BJ (cell line): ENCODE measurements around the gene WASF3. TPM values are rescaled to one million over a fixed set of nuclear protein-coding genes. Genes with fewer than 3 reads are reported as not detected.
"Not testable (repeated sequence)": the region's sequence is repeated elsewhere in the genome, so short reads cannot be mapped to it uniquely, and the experiment has no call there.

Experiments
- CTCF ChIA-PET: fragments of 350-600 bp; formaldehyde crosslinking; extraction: SDS; loops from one replicate; lab custom pipeline; 2021; ENCODE audit warnings: antibody characterized with exemption, inconsistent platforms; lab: Yijun Ruan, JAX
- POLR2A ChIA-PET: fragments of 300-600 bp; sonication (Branson Sonifier 250); formaldehyde crosslinking; extraction: SDS; loops from one replicate; lab custom pipeline; 2021; ENCODE audit warnings: antibody characterized with exemption; lab: Charles Lee
- DNase-seq: peaks from one replicate; pipeline ENCODE4 v3.0.0-alpha.2; 2011; ENCODE audit warnings: low read depth
- H3K27me3 ChIP-seq: 2 replicates; pipeline ENCODE4 v1.6.0; 2011; ENCODE audit warnings: low read length; ENCODE audit not compliant: control insufficient read depth, insufficient read depth
- H3K36me3 ChIP-seq: 2 replicates; pipeline ENCODE4 v1.5.1; 2011; ENCODE audit warnings: low read length; ENCODE audit not compliant: control insufficient read depth, insufficient read depth
- H3K4me3 ChIP-seq: 2 replicates; pipeline ENCODE4 v1.5.1; 2011; ENCODE audit warnings: low read depth, mild to moderate bottlenecking, control low read depth, low read length
- polyA plus RNA-seq: library from polyadenylated mRNA; depleted of rRNA; stranded (reverse); fragments of >200 nt; gene quantifications from 2 replicates; pipeline ENCODE4 v1.2.3, GENCODE V29; 2011
- TF ChIP-seq, protein P1 (sequence below): IDR thresholded peaks from 2 replicates; pipeline ENCODE4 v1.5.1; 2011; ENCODE audit warnings: low read depth, mild to moderate bottlenecking, control low read depth, inconsistent platforms, low read length, moderate library complexity; ENCODE audit not compliant: insufficient read depth

WASF3 gene
- polyA plus RNA-seq, 1 experiment, result 9.5 TPM

DNA sequence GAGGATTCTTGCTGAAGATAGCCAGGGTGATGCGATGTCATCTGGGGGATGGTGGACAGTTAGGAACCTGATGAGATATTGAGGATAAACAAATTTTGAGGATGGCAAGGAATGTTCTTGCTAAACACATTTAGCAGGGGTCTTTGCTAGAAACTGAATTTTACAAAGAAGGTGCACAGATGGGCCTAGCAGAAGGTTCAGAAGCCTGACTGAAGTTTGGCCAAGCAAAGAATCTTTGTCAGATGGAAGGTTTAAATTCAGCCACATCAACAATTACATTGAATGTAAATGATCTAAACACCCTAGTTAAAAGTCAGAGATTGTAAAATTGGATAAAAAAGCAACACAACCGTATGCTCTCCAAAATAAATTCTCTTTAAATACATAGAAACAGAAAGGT is 68.8 kb downstream of the WASF3 start:
- H3K27me3 ChIP-seq, result no peaks in the 10 kb centered on the region

DNA sequence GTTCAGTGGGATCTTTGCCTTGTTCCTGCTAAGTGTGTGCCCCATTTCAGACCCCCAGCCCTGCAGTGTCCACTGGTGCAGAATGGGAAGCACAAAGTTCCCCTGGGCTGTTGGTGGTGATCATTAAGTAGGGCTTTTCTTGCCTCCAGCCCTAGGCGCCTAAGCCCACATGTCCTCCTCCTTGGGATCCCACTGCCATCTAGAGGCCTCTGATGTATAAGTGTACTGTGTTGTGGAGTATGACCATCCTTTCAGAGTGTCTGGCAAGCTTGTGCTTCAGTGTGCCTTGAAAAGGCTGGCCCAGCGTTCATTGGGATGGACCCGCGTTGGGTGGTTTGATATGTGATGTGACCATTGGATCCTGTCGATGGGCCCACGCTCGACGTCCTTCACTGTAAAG is 71.2 kb downstream of the WASF3 start:
- no peaks in the 10 kb centered on the region for H3K27me3 ChIP-seq
- POLR2A ChIA-PET, result no interaction called here
- H3K36me3 ChIP-seq, result no peaks in the 10 kb centered on the region
- CTCF ChIA-PET, result interaction anchor here (0.8 to 1.7 kb wide), 6 partner anchors 17 to 444 kb away, joined by 3 to 7 read pairs (median 4); no protein-coding TSS in a partner anchor
- TF ChIP-seq, protein P1, sequence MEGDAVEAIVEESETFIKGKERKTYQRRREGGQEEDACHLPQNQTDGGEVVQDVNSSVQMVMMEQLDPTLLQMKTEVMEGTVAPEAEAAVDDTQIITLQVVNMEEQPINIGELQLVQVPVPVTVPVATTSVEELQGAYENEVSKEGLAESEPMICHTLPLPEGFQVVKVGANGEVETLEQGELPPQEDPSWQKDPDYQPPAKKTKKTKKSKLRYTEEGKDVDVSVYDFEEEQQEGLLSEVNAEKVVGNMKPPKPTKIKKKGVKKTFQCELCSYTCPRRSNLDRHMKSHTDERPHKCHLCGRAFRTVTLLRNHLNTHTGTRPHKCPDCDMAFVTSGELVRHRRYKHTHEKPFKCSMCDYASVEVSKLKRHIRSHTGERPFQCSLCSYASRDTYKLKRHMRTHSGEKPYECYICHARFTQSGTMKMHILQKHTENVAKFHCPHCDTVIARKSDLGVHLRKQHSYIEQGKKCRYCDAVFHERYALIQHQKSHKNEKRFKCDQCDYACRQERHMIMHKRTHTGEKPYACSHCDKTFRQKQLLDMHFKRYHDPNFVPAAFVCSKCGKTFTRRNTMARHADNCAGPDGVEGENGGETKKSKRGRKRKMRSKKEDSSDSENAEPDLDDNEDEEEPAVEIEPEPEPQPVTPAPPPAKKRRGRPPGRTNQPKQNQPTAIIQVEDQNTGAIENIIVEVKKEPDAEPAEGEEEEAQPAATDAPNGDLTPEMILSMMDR, result peak; percentile 22; the same call in 1 of the 2 replicates
- H3K4me3 ChIP-seq, result no peak overlapping the region
- DNase-seq, result no peak

More for the DNA sequence above, 68.8 kb downstream of the WASF3 start:
- Histone ChIP-seq H3K36me3 (0 out of 2 replicates have a peak, but pooled peaks cover 2% of the 10 kb centered on the region), H3K4me3 (no peak overlapping the region)
- DNase-seq, result no peak
- POLR2A ChIA-PET, result no interaction called here
- TF ChIP-seq, protein P1, result no peak
- CTCF ChIA-PET, result no interaction called here

DNA sequence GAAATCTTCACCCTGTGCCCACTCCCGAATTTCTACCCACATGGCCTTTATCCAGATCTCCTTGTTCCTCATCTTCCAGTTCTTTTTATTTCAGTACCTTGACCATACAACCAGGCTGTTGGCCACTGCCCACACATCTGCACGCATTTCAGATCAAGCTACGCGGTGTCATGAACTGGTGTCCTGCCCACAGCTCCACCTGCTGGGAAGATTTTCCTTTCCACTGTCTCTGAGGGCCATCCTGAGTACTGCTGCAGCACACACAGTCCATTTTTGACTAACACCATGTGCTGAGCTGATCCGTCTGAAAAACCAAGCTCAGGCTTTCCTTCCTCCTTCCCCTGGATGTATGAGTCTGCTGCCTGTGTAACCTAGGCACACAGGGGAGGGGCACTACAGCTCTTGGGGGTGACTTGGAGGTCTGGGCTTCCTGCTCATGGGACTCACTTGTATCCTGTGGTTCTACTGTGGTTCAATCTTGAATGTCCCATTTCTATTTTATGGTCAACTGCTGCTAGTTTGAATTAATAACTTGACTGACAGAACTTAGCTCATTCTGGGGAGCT is 71.9 kb downstream of the WASF3 start:
- POLR2A ChIA-PET, result no interaction called here
- no peaks in the 10 kb centered on the region for H3K27me3 ChIP-seq
- no peaks in the 10 kb centered on the region for H3K36me3 ChIP-seq
- TF ChIP-seq, protein P1, result no peak
- CTCF ChIA-PET, result interaction anchor here (0.8 to 1.7 kb wide), 6 partner anchors 18 to 442 kb away, joined by 3 to 7 read pairs (median 4); no protein-coding TSS in a partner anchor
- no peak overlapping the region for H3K4me3 ChIP-seq
- no peak for DNase-seq

DNA sequence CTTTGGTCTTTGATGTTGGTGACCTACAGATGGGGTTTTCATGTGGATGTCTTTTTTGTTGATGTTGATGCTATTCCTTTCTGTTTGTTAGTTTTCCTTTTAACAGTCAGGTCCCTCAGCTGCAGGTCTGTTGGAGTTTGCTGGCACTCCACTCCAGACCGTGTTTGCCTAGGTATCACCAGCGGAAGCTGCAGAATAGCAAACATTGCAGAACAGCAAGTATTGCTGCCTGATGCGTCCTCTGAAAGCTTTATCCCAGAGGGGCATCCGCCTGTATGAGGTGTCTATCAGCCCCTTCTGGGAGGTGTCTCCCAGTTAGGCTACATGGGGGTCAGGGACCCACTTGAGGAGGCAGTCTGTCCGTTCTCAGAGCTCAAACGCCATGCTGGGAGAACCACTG is 78.2 kb downstream of the WASF3 start:
- H3K4me3 ChIP-seq, H3K27me3 ChIP-seq, H3K36me3 ChIP-seq, DNase-seq, CTCF ChIA-PET, POLR2A ChIA-PET: not testable (repeated sequence)

DNA sequence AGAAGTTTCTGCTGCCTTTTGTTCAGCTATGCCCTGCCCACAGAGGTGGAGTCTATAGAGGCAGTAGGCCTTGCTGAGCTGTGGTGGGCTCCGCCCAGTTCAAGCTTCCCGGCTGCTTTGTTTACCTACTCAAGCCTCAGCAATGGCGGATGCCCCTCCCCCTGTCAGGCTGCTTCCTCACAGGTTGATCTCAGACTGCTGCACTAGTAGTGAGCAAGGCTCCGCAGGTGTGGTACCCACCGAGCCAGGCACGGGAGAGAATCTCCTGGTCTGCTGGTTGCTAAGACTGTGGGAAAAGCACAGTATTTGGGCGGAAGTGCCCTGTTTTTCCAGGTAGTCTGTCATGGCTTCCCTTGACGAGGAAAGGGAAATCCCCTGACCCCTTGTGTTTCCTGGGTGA is 78.6 kb downstream of the WASF3 start:
- POLR2A ChIA-PET, H3K36me3 ChIP-seq, DNase-seq: not testable (repeated sequence)

DNA sequence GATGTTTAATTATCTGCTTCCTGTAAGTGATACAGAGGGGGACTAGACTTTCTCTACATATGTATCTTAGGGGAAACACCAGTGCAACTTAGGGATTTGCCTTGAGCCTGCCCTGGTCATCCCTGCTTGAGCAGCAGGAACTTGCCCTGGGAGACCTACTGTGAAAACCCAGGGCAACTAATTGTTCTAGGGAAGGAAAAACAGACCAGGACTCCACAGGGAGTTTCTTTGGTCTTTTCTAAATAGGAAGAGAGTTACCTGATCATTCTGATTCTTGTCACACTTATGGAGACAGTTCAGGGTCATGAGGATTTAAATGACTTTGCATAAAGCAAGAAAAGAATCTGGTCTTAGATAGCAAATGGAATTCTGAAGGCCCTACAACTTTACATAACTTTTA is 89.1 kb downstream of the WASF3 start:
- Histone ChIP-seq H3K27me3 (no peaks in the 10 kb centered on the region), H3K36me3 (no peaks in the 10 kb centered on the region), H3K4me3 (no peak overlapping the region)
- CTCF ChIA-PET, result interaction anchor here (1.2 kb wide), 1 partner anchor 17 kb away, joined by 3 read pairs; no protein-coding TSS in a partner anchor
- POLR2A ChIA-PET, result no interaction called here
- TF ChIP-seq, protein P1, result no peak
- DNase-seq, result no peak

More for the DNA sequence above, 78.6 kb downstream of the WASF3 start:
- not testable (repeated sequence) for H3K4me3 ChIP-seq, H3K27me3 ChIP-seq
- CTCF ChIA-PET, result interaction anchor here (0.7 kb wide), 1 partner anchor 159 kb away, joined by 3 read pairs; no protein-coding TSS in a partner anchor
